ENCODE data around the gene XIST. TPM values are rescaled to one million over a fixed set of nuclear protein-coding genes. Genes with fewer than 3 reads are reported as not detected.
"Not testable (repeated sequence)": the region's sequence is repeated elsewhere in the genome, so short reads cannot be mapped to it uniquely, and the experiment has no call there.

XIST gene
- total RNA-seq, 1 donor from 2014 or later, result 1.1 TPM

DNA sequence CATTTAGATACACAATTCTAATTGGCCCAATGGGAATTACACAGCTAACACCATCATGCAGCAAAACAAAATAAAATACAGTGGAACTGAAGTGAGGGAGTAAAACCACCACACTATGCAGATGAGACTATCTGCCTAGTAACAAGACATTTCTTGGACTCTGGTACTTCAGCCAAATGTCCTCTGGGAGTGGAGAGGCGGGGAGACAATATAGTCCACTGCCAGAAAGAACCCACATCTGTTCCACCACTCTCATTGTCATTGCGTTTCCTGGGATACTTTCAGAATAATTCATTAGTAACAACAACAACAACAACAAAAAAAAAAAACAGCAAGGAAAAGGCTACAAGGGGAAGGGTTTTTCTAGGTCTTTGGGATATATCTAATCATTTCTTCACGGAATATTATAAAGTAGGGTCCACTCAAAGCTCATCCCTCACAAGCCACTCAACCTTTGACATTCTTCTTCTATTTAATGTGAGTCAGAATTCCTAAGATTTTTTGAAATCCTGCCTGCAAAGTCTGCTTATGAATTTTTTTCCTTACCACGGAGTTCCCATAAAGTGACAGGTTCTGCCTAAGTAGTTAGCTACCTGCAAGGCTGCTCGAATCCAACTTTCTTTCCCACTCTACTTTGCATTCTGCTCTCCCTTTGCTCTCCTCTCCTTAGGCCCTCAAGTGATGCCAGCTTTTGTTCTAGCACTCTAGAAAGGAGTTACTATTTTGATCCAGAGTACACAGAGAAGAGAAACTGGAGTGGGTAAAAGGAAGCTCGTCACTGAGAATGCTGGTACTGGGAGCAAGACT is 34.9 kb downstream of the XIST start:
- ATAC-seq, result no peak
- DNase-seq (ENCODE audit: low spot score), result no peak

DNA sequence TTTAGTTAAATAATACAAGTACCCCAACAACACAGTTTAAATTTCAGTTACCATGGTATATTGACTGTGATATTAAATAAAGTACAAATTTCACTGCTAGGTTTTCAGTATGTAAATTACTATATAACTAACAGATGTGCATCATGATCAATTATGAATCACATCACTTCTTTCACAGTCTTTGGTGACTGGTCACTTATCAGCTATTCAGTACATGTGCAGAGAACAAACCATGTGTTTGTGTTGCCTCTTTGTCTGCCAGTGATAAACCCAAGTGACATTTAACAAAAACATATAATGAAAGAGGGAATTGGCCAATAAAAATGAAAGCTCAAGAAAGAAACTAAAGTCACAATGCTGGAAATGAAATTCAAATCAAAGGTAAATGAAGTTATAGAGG is 40.3 kb downstream of the XIST start:
- DNase-seq (ENCODE audit: low spot score) (no peak), ATAC-seq (no peak)

DNA sequence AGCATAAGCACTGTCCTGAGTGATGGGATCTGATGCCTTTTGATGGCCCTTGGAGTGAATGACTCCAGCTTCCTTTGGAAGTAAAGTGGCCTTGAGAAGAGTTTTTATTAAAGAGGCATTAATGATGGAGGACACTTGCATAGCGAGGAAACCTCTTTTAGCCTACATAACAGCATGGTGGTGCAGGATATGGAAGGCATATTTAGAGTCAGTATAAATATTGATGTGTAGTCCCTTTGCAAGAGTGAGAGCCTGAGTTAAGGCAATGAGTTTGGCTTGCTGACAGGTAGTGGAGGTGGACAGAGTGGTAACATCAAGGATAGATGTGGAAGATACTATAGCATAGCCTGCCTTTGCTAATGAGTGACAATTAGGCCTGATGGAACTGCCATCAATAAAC is 48.4 kb downstream of the XIST start:
- ATAC-seq; DNase-seq (ENCODE audit: low spot score): not testable (repeated sequence)

DNA sequence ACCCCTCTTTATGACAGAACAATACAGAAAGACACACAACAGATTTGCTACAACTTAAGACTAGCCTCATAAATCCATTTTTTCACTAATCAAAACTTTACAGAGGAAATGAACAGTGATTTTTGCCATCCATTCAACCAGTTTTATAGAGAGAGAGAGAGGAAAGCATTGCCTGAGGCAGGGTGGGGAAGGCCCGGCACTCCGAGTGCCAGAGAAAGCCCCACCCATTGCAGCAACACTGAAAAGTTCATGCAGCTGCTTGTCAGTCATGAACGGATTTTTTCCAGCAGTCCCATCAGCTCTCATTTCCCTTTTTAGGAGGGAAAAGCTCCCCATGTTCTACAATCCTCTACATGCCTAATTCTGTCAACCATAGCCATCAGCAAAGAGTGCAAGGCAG is 52.6 kb downstream of the XIST start:
- DNase-seq (ENCODE audit: low spot score), result no peak
- no peak for ATAC-seq

- ATAC-seq; DNase-seq (ENCODE audit: low spot score): not testable (repeated sequence)
Measured at GRCh38 chrX:73792511-73792910, 60.0 kb downstream of the XIST start.

GRCh38 chrX:73785493-73785892 is 67.0 kb downstream of the XIST start:
- no peak for ATAC-seq
- DNase-seq (ENCODE audit: low spot score), result no peak

All from left lobe of liver (tissue), 2 donors.